ENCODE results near the gene CEP89.

GRCh38 chr19:32917616-32917996 lies 54.2 kb downstream of the CEP89 start:
- TF ChIP-seq CTCF (IDR thresholded peaks at IDR 0.05) (no peak), EP300 (IDR thresholded peaks at IDR 0.05) (no peak), POLR2A (IDR thresholded peaks at IDR 0.05) (no peak)
